H1 (cell line): Measurements from ENCODE around the gene IL19. TPM values are rescaled to one million over a fixed set of nuclear protein-coding genes. Genes with fewer than 3 reads are reported as not detected.

Experiments
- EP300 ChIP-seq, 2 experiments: IDR thresholded peaks; 1 replicate in 1 of 2; 2 replicates in 1 of 2; pipeline ENCODE4 v1.6.1; 2011 to 2012; ENCODE audit warnings: low read depth in 2 of 2, low read length in 2 of 2, mild to moderate bottlenecking in 2 of 2, borderline replicate concordance in 1 of 2, inconsistent platforms in 1 of 2, moderate library complexity in 1 of 2
- EZH2 ChIP-seq: fragments of 200-600 bp; sonication (generic); IDR thresholded peaks from 2 replicates; pipeline ENCODE4 v1.7.1; 2012; ENCODE audit warnings: low read depth, mild to moderate bottlenecking, moderate library complexity, low read length, inconsistent platforms; ENCODE audit not compliant: severe bottlenecking
- JUND ChIP-seq: IDR thresholded peaks from 2 replicates; pipeline ENCODE4 v1.6.1; 2011; ENCODE audit warnings: mild to moderate bottlenecking, improper control_type of control experiment, low read length
- POU5F1 ChIP-seq: IDR thresholded peaks from 2 replicates; pipeline ENCODE4 v1.6.1; 2011; ENCODE audit warnings: low read depth, mild to moderate bottlenecking, low read length, moderate library complexity
- SIRT6 ChIP-seq: IDR thresholded peaks from one replicate; pipeline ENCODE4 v1.7.1; 2012; ENCODE audit warnings: low read length, inconsistent platforms
- TAF1 ChIP-seq: IDR thresholded peaks from 2 replicates; pipeline ENCODE4 v1.6.1; 2011; ENCODE audit warnings: mild to moderate bottlenecking, low read depth, low read length
- polyA plus RNA-seq, 7 experiments: library from polyadenylated mRNA; depleted of rRNA in 3 of 7; stranded (reverse) in 5 of 7; unstranded in 2 of 7; fragments of >200 nt in 5 of 7; fragments of 200-250 nt in 2 of 7; gene quantifications; 1 replicate in 5 of 7; 2 replicates in 1 of 7; 4 replicates in 1 of 7; pipeline versions ENCODE4 v1.2.1 to v1.2.3, GENCODE V29; 2011 to 2013; ENCODE audit warnings: missing spikeins in 2 of 7, mixed read lengths in 2 of 7
- total RNA-seq: library from RNA; stranded (reverse); fragmentation: NEBNext Ultra II Directional; extraction: Animal tissue kit (Norgen Biotek cat#: 25700); gene quantifications from 2 replicates; pipeline ENCODE4 v1.2.1, GENCODE V29; 2021

IL19 gene
- total and polyA plus RNA-seq, 2 of the 8 experiments (the other 6 are each of a cell fraction or from before 2014, with no cell fraction given), result not detected

- TF ChIP-seq EP300 (IDR thresholded peaks at IDR 0.05; ENCODE audit: borderline replicate concordance in 1 of 2, low read depth in 2 of 2, low read length in 2 of 2), result no peak
- TF ChIP-seq EZH2, result no peak
- no peak for TF ChIP-seq TAF1
- no peak for TF ChIP-seq SIRT6
- no peak for TF ChIP-seq JUND
- TF ChIP-seq POU5F1, result no peak
Measured at GRCh38 chr1:206875752-206876377, 105.3 kb downstream of the IL19 start (continued).
